ENCODE data around the gene SETD2.

- no peak for TF ChIP-seq EZH2 (IDR thresholded peaks at IDR 0.05; ENCODE audit: low read depth)
- no peak for TF ChIP-seq CTCF (conservative IDR thresholded peaks at IDR 0.05)
Observed at GRCh38 chr3:47019201-47019600, 144.7 kb downstream of the SETD2 start.

Measured in PC-9 (cell line).